Progenitor cell of endocrine pancreas (in vitro differentiated cells): ENCODE measurements around the gene HNF4A. TPM values are rescaled to one million over a fixed set of nuclear protein-coding genes. Genes with fewer than 3 reads are reported as not detected.

ENCODE experiments used
- DNase-seq: peaks from one replicate; pipeline ENCODE4 v3.0.0; 2021; ENCODE audit warnings: low spot score; ENCODE audit not compliant: unreplicated experiment
- H3K27ac Mint-ChIP-seq: 2 replicates; pipeline ENCODE4 v1.8.0; 2021; ENCODE audit warnings: mild to moderate bottlenecking, moderate library complexity, mixed read lengths
- H3K27me3 Mint-ChIP-seq: 2 replicates; pipeline ENCODE4 v1.8.0; 2021; ENCODE audit warnings: mixed read lengths
- H3K36me3 Mint-ChIP-seq: 2 replicates; pipeline ENCODE4 v1.8.0; 2022; ENCODE audit warnings: mixed read lengths; ENCODE audit not compliant: insufficient read depth
- H3K4me1 Mint-ChIP-seq: 2 replicates; pipeline ENCODE4 v1.8.0; 2021; ENCODE audit warnings: low read depth, mixed read lengths
- H3K4me3 Mint-ChIP-seq: 2 replicates; pipeline ENCODE4 v1.8.0; 2021; ENCODE audit warnings: low read depth, mild to moderate bottlenecking, moderate library complexity, mixed read lengths
- H3K9me3 Mint-ChIP-seq: 2 replicates; pipeline ENCODE4 v1.8.0; 2021; ENCODE audit warnings: low read depth, mixed read lengths
- CTCF ChIP-seq: fragments of 200-600 bp; sonication (generic); IDR thresholded peaks from one replicate; pipeline ENCODE4 v1.5.0; 2021; ENCODE audit warnings: antibody characterized with exemption, mild to moderate bottlenecking; ENCODE audit not compliant: unreplicated experiment
- total RNA-seq: library from RNA; stranded (reverse); gene quantifications from 2 replicates; pipeline ENCODE4 v1.2.1, GENCODE V29; 2021

Gene HNF4A
- total RNA-seq, 1 donor from 2014 or later, result 72.9 TPM

GRCh38 chr20:44400671-44400969 is 45.1 kb downstream of the HNF4A start:
- Mint-ChIP-seq H3K9me3 (no peaks in the 10 kb centered on the region), H3K36me3 (no peaks in the 10 kb centered on the region), H3K4me3 (peak overlapping the region; percentile 25), H3K27ac (peak overlapping the region; percentile 56), H3K27me3 (no peaks in the 10 kb centered on the region), H3K4me1 (peaks cover 30% of the 10 kb centered on the region)
- DNase-seq, result no peak
- TF ChIP-seq CTCF, result no peak

DNA sequence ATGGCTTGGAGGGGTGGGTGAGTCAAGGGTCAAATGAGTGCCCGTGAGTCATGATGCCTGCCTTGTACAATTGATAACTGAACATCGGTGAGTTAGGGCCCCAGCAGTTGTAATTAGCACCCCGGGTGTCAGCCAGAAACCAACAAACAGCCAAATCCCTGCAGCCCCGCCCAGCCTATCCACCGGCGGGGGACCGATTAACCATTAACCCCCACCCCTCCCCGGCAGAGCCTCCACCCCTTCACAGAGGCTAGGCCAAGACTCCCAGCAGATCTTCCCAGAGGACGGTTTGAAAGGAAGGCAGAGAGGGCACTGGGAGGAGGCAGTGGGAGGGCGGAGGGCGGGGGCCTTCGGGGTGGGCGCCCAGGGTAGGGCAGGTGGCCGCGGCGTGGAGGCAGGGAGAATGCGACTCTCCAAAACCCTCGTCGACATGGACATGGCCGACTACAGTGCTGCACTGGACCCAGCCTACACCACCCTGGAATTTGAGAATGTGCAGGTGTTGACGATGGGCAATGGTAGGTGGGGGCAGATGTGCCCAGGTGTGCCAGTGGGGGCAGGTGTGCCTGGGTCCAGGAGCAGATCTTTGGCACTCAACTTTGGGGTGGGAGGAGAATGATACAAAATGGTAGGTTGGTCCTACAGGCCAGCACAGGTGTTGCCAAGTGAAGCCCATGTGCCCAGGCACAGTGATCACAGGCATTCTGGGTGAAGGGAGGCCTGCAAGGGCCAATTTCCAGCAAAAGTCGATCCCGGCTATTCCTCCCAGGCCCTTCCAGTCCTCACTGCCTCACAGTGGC is 45.7 kb downstream of the HNF4A start:
- DNase-seq, result no peak
- H3K4me1 Mint-ChIP-seq, result peaks cover 30% of the 10 kb centered on the region
- TF ChIP-seq CTCF, result no peak
- H3K27me3 Mint-ChIP-seq, result no peaks in the 10 kb centered on the region
- peak overlapping the region; percentile 56 for H3K27ac Mint-ChIP-seq
- no peaks in the 10 kb centered on the region for H3K9me3 Mint-ChIP-seq
- H3K4me3 Mint-ChIP-seq, result peak overlapping the region; percentile 25
- H3K36me3 Mint-ChIP-seq, result no peaks in the 10 kb centered on the region

GRCh38 chr20:44401770-44402390 is 46.4 kb downstream of the HNF4A start:
- no peak for DNase-seq
- H3K27ac Mint-ChIP-seq, result no peak overlapping the region
- H3K9me3 Mint-ChIP-seq, result no peaks in the 10 kb centered on the region
- no peak for TF ChIP-seq CTCF
- H3K36me3 Mint-ChIP-seq, result peaks cover 3% of the 10 kb centered on the region
- no peaks in the 10 kb centered on the region for H3K27me3 Mint-ChIP-seq
- H3K4me1 Mint-ChIP-seq, result peaks cover 30% of the 10 kb centered on the region
- no peak overlapping the region for H3K4me3 Mint-ChIP-seq

DNA sequence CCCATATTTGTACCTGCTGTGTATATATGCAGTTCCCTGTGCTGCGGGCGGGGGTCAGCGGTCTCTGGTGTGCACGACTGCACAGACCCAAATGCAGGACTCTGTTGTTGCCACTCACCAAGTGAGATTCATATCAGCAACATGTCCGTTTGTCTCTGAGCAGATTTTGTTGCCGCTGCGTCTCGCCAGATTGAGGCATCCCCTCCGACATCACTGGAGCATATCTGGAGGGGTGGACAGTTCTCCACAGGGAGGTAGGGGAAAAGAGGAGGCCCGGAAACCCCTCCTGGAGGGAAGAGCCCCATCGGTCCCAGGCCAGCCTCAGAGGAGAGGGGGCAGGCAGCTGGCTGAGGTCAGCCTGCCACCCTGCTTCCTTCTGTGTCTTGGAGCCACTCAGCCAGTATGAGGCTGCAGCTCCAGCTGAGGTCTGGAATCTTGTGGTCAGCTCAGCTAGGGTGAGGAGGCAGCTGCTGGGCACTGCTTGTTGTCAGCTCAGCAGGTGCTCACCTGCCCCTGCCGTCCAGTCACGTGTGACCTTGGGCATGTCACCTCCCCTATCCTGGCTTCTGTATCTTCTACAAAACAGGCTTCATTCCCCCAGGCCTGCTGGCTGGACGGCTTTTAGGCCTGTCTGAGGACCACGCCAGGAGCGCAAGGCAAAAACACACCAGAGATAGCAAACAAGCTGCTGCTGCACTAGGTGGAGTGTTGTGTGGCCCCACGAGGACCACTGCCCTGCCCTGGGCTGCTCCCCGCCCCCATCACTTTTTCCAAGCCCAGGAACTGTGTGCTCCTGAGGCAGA is 47.1 kb downstream of the HNF4A start:
- Mint-ChIP-seq H3K9me3 (no peaks in the 10 kb centered on the region), H3K27me3 (no peaks in the 10 kb centered on the region), H3K4me3 (no peak overlapping the region), H3K27ac (peak overlapping the region; percentile 47), H3K36me3 (peaks cover 5% of the 10 kb centered on the region), H3K4me1 (peaks cover 32% of the 10 kb centered on the region)
- DNase-seq, result no peak
- no peak for TF ChIP-seq CTCF
